K562 (cell line): ENCODE results near the gene PURA. TPM values are rescaled to one million over a fixed set of nuclear protein-coding genes. Genes with fewer than 3 reads are reported as not detected.

Experiments
- ATAC-seq: fragments of 200-7000 bp; cut with Tn5 transposase; 3 replicates; pipeline ENCODE4 v1.9.1; 2020; ENCODE audit warnings: moderate library complexity
- BruUV-seq: library from RNA; stranded (reverse); fragments of 400-500 nt; replicated peaks from 2 replicates; lab custom pipeline; 2021; lab: Mats Ljungman, UMichigan
- CTCF ChIA-PET: fragments of 300-600 bp; formaldehyde crosslinking; extraction: SDS; loops from one replicate; lab custom pipeline; 2021; ENCODE audit warnings: low intra/inter-chr PET ratio; lab: Yijun Ruan, JAX
- POLR2A ChIA-PET: fragments of 300-600, 350-650 bp; sonication (Branson Sonifier 250); formaldehyde crosslinking; extraction: SDS; loops from one replicate; lab custom pipeline; 2021; ENCODE audit warnings: antibody characterized with exemption, inconsistent platforms; lab: Yijun Ruan, JAX
- DNase-seq, 4 experiments: peaks; one replicate each; pipeline versions ENCODE4 v3.0.0 to v3.0.0-alpha.2; 2011 to 2018; ENCODE audit warnings: low spot score in 3 of 4, mixed read lengths in 3 of 4; ENCODE audit errors: extremely low read depth in 1 of 4
- FAIRE-seq: peaks from 2 replicates; lab custom pipeline; 2011; peaks lifted over from hg19 to GRCh38; lab: Jason Lieb, UNC
- H2AFZ ChIP-seq: 2 replicates; pipeline ENCODE4 v1.6.0; 2011; ENCODE audit warnings: low read depth, low read length, control low read depth, inconsistent platforms
- H3K27ac ChIP-seq: fragments of 200-600 bp; 3 replicates; pipeline ENCODE4 v1.8.0; 2011; ENCODE audit warnings: low read depth, mild to moderate bottlenecking, control low read depth, inconsistent platforms, low read length, moderate library complexity, mixed read lengths; ENCODE audit errors: extremely low read depth
- H3K27me3 ChIP-seq, 2 experiments: fragments of 300-600 bp in 1 of 2; 2 replicates in 1 of 2; 3 replicates in 1 of 2; pipeline versions ENCODE4 v1.6.0 to v1.8.0; 2011; ENCODE audit warnings: inconsistent platforms in 2 of 2, low read length in 2 of 2, mild to moderate bottlenecking in 1 of 2, mixed read lengths in 1 of 2, moderate library complexity in 1 of 2; ENCODE audit not compliant: control insufficient read depth in 2 of 2, insufficient read depth in 2 of 2
- H3K36me3 ChIP-seq: fragments of 300-600 bp; 3 replicates; pipeline ENCODE4 v1.8.0; 2011; ENCODE audit warnings: mild to moderate bottlenecking, low read length, inconsistent platforms; ENCODE audit not compliant: control insufficient read depth, insufficient read depth
- H3K4me1 ChIP-seq, 2 experiments: fragments of 200-600 bp in 1 of 2; replicated peaks in 1 of 2; 2 replicates in 1 of 2; 3 replicates in 1 of 2; pipeline versions ENCODE4 v1.5.1 to v1.8.0; 2011; ENCODE audit warnings: inconsistent platforms in 2 of 2, low read length in 2 of 2, mild to moderate bottlenecking in 1 of 2, mixed read lengths in 1 of 2, moderate library complexity in 1 of 2; ENCODE audit not compliant: control insufficient read depth in 2 of 2, insufficient read depth in 2 of 2
- H3K4me2 ChIP-seq: 2 replicates; pipeline ENCODE4 v1.6.1; 2011; ENCODE audit warnings: low read length, control low read depth, inconsistent platforms, mixed read lengths; ENCODE audit not compliant: insufficient read depth
- H3K4me3 ChIP-seq: fragments of 200-600 bp; sonication (generic), shearing (Covaris generic); 2 replicates; pipeline ENCODE4 v1.5.1; 2016; ENCODE audit warnings: control low read depth, inconsistent platforms
- H3K79me2 ChIP-seq: fragments of 200-600 bp; 3 replicates; pipeline ENCODE4 v1.8.0; 2011; ENCODE audit warnings: low read length, inconsistent platforms; ENCODE audit not compliant: control insufficient read depth, insufficient read depth
- H3K9ac ChIP-seq, 2 experiments: 2 replicates each; pipeline versions ENCODE4 v1.6.0 to v1.6.1; 2011; ENCODE audit warnings: low read depth in 2 of 2, low read length in 2 of 2, control low read depth in 1 of 2, inconsistent platforms in 1 of 2, mild to moderate bottlenecking in 1 of 2, mixed read lengths in 1 of 2; ENCODE audit not compliant: insufficient read depth in 1 of 2
- H3K9me1 ChIP-seq: one replicate; pipeline ENCODE4 v1.6.0; 2011; ENCODE audit warnings: inconsistent platforms, mild to moderate bottlenecking, low read length, moderate library complexity; ENCODE audit not compliant: control insufficient read depth, insufficient read depth
- H3K9me3 ChIP-seq: replicated peaks from 2 replicates; pipeline ENCODE4 v1.5.1; 2011; ENCODE audit warnings: low read depth, low read length, inconsistent platforms; ENCODE audit not compliant: control insufficient read depth, insufficient read depth
- H4K20me1 ChIP-seq: replicated peaks from 2 replicates; pipeline ENCODE4 v1.6.1; 2011; ENCODE audit warnings: low read length, inconsistent platforms, mixed read lengths; ENCODE audit not compliant: control insufficient read depth, insufficient read depth
- CAMTA2 ChIP-seq: fragments of 250-450 bp; sonication (Bioruptor Pico); conservative IDR thresholded peaks from 2 replicates; pipeline ENCODE4 v1.5.1; 2022
- FUS ChIP-seq: fragments of 200-400 bp; formaldehyde crosslinking; optimal IDR thresholded peaks from 2 replicates; pipeline ENCODE3; 2017; ENCODE audit warnings: low read depth, low read length
- PHB ChIP-seq: fragments of 250-450 bp; sonication (Bioruptor Pico); IDR thresholded peaks from 2 replicates; pipeline ENCODE4 v1.5.0; 2021
- SPI1 ChIP-seq: IDR thresholded peaks from 2 replicates; pipeline ENCODE4 v1.6.1; 2011; ENCODE audit warnings: low read depth, low read length, control low read depth, borderline replicate concordance
- ZNF764 ChIP-seq: fragments of 250-450 bp; sonication (Bioruptor Pico); IDR thresholded peaks from 2 replicates; pipeline ENCODE4 v1.4.0; 2020; ENCODE audit warnings: low read depth, mild to moderate bottlenecking, moderate library complexity
- ZZZ3 ChIP-seq: fragments of 450-650 bp; IDR thresholded peaks from 2 replicates; pipeline ENCODE4 v1.6.1; 2016; ENCODE audit warnings: antibody characterized with exemption, mild to moderate bottlenecking, moderate library complexity
- WGBS: fragments of 100-300 bp; shearing (Covaris generic); methylation state at CpG from one replicate; pipeline ENCODE4 v1.1.6; 2016; ENCODE audit warnings: low coverage, mixed read lengths; ENCODE audit not compliant: insufficient coverage; ENCODE audit errors: missing lambda C conversion rate; 5-methylcytosine and 5-hydroxymethylcytosine counted together
- in situ Hi-C: fragments of 300-500 bp; cut with MboI; formaldehyde crosslinking; loops from 4 replicates; pipeline ENCODE4 v1.15.0; 2018; ENCODE audit warnings: inconsistent platforms, mixed read lengths
- intact Hi-C: fragments of 100-400 bp; cut with micrococcal nuclease; formaldehyde crosslinking; loops from 2 replicates; pipeline ENCODE4 v1.14.2; 2022
- polyA plus RNA-seq, 8 experiments: library from polyadenylated mRNA; depleted of rRNA in 4 of 8; stranded (reverse) in 5 of 8; unstranded in 3 of 8; fragments of >200 nt; fragmentation: Nextera tagmentation in 2 of 8; fragmentation: Illumina TruSeq in 1 of 8; extraction: Ambion mirVana in 2 of 8; extraction: Trizol in 1 of 8; gene quantifications; 2 replicates each; pipeline versions ENCODE4 v1.2.1 to v1.2.3, GENCODE V29; 2011 to 2014; ENCODE audit warnings: inconsistent platforms in 1 of 8, missing spikeins in 1 of 8
- total RNA-seq, 7 experiments: library from RNA; depleted of rRNA in 6 of 7; stranded (reverse); fragments of >200 nt in 6 of 7; fragmentation: Illumina TruSeq in 2 of 7; extraction: Trizol in 2 of 7; gene quantifications; 2 replicates each; pipeline versions ENCODE4 v1.2.1 to v1.2.3, GENCODE V29; 2011 to 2021; ENCODE audit warnings: low replicate concordance in 1 of 7
- TF ChIP-seq, protein P1 (sequence below): fragments of 250-450 bp; sonication (Bioruptor Pico); IDR thresholded peaks from 2 replicates; pipeline ENCODE4 v1.5.0; 2020; ENCODE audit warnings: mild to moderate bottlenecking, borderline replicate concordance
- TF ChIP-seq, protein P2 (sequence below): fragments of 450-650 bp; IDR thresholded peaks from 2 replicates; pipeline ENCODE4 v1.6.1; 2016; ENCODE audit warnings: mild to moderate bottlenecking, moderate library complexity

PURA gene
- total and polyA plus RNA-seq, 9 of the 15 experiments (the other 6 are each of a cell fraction or from before 2014, with no cell fraction given), result 3.2 to 11.1 (median 5.4) TPM

DNA sequence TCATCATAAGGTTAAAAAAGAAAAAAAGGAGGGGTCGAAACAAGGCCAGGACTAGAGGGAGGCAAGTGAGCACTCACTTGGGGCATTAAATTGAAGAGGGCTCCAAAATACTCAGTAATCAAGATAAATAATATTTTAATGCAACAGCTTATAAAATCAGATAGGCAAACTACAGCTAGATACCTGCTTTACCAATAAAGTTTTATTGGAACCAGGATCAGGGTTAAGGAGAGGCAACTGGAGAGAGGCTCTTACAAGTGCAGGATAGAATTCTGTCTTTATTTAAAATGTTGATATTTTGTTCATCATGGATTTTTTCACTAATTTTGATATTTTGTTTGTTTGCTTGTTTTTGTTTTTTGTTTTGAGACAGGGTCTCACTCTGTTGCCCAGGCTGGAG is 30.3 kb upstream of the PURA start (continued):
- TF ChIP-seq, protein P1, sequence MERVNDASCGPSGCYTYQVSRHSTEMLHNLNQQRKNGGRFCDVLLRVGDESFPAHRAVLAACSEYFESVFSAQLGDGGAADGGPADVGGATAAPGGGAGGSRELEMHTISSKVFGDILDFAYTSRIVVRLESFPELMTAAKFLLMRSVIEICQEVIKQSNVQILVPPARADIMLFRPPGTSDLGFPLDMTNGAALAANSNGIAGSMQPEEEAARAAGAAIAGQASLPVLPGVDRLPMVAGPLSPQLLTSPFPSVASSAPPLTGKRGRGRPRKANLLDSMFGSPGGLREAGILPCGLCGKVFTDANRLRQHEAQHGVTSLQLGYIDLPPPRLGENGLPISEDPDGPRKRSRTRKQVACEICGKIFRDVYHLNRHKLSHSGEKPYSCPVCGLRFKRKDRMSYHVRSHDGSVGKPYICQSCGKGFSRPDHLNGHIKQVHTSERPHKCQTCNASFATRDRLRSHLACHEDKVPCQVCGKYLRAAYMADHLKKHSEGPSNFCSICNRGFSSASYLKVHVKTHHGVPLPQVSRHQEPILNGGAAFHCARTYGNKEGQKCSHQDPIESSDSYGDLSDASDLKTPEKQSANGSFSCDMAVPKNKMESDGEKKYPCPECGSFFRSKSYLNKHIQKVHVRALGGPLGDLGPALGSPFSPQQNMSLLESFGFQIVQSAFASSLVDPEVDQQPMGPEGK, result no peak

DNA sequence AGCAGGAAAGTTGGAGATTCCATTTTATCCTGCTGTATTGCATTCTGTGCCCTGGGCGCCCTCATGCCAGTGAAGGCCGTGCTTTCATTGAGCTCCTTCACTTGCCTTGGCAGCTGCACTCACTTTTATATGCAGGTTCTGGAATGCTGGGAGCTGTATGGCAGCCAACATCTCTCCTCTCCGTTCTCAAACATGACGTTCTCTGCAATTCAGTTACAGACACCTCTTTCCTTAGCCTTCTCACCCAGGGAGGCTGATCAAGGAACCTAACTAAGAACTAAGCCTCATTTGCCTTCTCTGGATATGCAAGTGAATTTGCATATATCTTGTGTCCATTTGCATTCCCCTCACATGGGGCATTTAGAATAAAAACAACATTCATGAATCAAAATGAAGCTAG is 29.4 kb upstream of the PURA start:
- no peak for TF ChIP-seq SPI1
- TF ChIP-seq PHB (CRISPR knock-in tag), result no peak
- TF ChIP-seq ZNF764 (CRISPR knock-in tag), result no peak
- TF ChIP-seq, protein P2, sequence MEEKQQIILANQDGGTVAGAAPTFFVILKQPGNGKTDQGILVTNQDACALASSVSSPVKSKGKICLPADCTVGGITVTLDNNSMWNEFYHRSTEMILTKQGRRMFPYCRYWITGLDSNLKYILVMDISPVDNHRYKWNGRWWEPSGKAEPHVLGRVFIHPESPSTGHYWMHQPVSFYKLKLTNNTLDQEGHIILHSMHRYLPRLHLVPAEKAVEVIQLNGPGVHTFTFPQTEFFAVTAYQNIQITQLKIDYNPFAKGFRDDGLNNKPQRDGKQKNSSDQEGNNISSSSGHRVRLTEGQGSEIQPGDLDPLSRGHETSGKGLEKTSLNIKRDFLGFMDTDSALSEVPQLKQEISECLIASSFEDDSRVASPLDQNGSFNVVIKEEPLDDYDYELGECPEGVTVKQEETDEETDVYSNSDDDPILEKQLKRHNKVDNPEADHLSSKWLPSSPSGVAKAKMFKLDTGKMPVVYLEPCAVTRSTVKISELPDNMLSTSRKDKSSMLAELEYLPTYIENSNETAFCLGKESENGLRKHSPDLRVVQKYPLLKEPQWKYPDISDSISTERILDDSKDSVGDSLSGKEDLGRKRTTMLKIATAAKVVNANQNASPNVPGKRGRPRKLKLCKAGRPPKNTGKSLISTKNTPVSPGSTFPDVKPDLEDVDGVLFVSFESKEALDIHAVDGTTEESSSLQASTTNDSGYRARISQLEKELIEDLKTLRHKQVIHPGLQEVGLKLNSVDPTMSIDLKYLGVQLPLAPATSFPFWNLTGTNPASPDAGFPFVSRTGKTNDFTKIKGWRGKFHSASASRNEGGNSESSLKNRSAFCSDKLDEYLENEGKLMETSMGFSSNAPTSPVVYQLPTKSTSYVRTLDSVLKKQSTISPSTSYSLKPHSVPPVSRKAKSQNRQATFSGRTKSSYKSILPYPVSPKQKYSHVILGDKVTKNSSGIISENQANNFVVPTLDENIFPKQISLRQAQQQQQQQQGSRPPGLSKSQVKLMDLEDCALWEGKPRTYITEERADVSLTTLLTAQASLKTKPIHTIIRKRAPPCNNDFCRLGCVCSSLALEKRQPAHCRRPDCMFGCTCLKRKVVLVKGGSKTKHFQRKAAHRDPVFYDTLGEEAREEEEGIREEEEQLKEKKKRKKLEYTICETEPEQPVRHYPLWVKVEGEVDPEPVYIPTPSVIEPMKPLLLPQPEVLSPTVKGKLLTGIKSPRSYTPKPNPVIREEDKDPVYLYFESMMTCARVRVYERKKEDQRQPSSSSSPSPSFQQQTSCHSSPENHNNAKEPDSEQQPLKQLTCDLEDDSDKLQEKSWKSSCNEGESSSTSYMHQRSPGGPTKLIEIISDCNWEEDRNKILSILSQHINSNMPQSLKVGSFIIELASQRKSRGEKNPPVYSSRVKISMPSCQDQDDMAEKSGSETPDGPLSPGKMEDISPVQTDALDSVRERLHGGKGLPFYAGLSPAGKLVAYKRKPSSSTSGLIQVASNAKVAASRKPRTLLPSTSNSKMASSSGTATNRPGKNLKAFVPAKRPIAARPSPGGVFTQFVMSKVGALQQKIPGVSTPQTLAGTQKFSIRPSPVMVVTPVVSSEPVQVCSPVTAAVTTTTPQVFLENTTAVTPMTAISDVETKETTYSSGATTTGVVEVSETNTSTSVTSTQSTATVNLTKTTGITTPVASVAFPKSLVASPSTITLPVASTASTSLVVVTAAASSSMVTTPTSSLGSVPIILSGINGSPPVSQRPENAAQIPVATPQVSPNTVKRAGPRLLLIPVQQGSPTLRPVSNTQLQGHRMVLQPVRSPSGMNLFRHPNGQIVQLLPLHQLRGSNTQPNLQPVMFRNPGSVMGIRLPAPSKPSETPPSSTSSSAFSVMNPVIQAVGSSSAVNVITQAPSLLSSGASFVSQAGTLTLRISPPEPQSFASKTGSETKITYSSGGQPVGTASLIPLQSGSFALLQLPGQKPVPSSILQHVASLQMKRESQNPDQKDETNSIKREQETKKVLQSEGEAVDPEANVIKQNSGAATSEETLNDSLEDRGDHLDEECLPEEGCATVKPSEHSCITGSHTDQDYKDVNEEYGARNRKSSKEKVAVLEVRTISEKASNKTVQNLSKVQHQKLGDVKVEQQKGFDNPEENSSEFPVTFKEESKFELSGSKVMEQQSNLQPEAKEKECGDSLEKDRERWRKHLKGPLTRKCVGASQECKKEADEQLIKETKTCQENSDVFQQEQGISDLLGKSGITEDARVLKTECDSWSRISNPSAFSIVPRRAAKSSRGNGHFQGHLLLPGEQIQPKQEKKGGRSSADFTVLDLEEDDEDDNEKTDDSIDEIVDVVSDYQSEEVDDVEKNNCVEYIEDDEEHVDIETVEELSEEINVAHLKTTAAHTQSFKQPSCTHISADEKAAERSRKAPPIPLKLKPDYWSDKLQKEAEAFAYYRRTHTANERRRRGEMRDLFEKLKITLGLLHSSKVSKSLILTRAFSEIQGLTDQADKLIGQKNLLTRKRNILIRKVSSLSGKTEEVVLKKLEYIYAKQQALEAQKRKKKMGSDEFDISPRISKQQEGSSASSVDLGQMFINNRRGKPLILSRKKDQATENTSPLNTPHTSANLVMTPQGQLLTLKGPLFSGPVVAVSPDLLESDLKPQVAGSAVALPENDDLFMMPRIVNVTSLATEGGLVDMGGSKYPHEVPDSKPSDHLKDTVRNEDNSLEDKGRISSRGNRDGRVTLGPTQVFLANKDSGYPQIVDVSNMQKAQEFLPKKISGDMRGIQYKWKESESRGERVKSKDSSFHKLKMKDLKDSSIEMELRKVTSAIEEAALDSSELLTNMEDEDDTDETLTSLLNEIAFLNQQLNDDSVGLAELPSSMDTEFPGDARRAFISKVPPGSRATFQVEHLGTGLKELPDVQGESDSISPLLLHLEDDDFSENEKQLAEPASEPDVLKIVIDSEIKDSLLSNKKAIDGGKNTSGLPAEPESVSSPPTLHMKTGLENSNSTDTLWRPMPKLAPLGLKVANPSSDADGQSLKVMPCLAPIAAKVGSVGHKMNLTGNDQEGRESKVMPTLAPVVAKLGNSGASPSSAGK, result no peak
- TF ChIP-seq CAMTA2 (CRISPR knock-in tag), result no peak
- TF ChIP-seq ZZZ3, result no peak
- TF ChIP-seq FUS, result no peak
- ATAC-seq, result no peak
- Histone ChIP-seq H3K9ac (no peak overlapping the region), H3K36me3 (no peaks in the 10 kb centered on the region), H3K9me3 (0 out of 2 replicates have a peak, but pooled peaks cover 2% of the 10 kb centered on the region), H3K9me1 (no peaks in the 10 kb centered on the region), H2AFZ (no peak overlapping the region), H3K4me3 (no peak overlapping the region), H4K20me1 (no peaks in the 10 kb centered on the region), H3K79me2 (no peaks in the 10 kb centered on the region), H3K4me1 (no peaks in the 10 kb centered on the region), H3K4me2 (no peak overlapping the region), H3K27ac (no peak overlapping the region), H3K27me3 (peaks cover 5 to 8% of the 10 kb centered on the region in 2 experiments; a peak in 4 of 5 replicates)
- POLR2A ChIA-PET, result interaction anchor here (1.0 to 1.2 kb wide), 2 partner anchors 24 to 28 kb away, joined by 3 to 5 read pairs; no protein-coding TSS in a partner anchor
- BruUV-seq, result no TSS peak
- DNase-seq, result no peak
- in situ Hi-C loops (loop anchor here (5.0 kb wide), 1 partner anchor 73 kb away; no protein-coding TSS in a partner anchor), intact Hi-C loops (no loop called here)
- 6% methylated on average over 4 of the region's 4 CpGs for WGBS
- CTCF ChIA-PET, result no interaction called here
- no peak for FAIRE-seq
